GM18868 (cell line): Measurements from ENCODE around the gene GUCA1A.
"Not testable (repeated sequence)": the region's sequence is repeated elsewhere in the genome, so short reads cannot be mapped to it uniquely, and the experiment has no call there.

Experiments
- ATAC-seq: cut with Tn5 transposase; IDR thresholded peaks from one replicate; pipeline ENCODE4 v1.9.1; 2021; ENCODE audit warnings: mild to moderate bottlenecking, moderate library complexity; ENCODE audit not compliant: unreplicated experiment

The GUCA1A gene

DNA sequence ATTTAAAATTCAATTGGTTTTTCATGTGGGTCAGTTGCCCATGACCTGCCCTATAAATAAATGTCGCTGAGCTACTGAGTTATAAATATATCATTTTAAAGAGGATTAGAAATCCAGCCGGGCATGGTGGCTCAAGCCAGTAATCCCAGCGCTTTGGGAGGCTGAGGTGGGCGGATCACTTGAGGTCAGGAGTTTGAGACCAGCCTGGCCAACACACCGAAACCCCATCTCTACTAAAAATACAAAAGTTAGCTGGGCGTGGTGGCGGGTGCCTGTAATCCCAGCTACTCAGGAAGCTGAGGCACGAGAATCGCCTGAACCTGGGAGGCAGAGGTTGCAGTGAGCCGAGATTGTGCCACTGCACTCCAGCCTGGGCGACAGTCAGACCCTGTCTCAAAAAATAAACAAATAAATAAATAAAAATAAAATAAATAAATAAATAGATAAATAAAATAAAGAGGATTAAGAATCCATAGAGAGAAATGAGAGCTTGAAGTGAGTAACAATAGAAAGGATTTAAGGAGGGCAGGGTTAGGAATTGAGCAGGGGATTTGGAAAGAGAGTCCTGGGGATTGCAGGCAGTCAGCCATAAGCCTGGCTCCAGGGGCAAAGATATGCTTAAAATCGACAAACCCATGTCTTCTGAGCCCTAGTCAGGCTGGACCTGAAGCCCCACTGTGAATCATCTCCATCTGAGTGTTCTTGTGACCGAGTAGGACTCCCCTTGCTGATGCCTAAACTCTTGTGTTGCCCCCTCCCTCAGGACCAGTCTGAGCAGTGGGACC is 29.2 kb downstream of the GUCA1A start:
- not testable (repeated sequence) for ATAC-seq

GRCh38 chr6:42203183-42203582 is 30.0 kb downstream of the GUCA1A start:
- ATAC-seq = no peak

DNA sequence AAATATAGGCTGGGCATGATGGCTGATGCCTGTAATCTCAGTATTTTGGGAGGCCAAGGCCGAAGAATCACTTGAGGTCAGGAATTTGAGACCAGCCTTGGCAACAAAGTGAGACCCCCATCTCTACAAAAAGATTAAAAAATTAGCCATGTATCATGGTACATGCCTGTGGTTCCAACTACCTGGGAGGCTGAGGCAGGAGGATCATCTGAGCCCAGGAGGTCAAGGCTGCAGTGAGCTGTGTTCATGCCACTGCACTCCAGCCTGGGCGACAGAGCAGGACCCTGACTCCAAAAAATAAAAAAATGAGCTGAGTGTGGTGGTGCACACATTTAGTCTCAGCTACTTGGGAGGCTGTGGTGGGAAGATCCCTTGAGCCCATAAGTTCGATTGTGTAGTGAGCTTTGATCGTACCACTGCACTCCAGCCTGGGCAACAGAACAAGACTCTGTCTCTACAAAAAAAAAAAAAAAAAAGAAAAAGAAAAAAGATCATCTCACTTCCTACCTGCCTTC is 31.7 kb downstream of the GUCA1A start:
- ATAC-seq = no peak

DNA sequence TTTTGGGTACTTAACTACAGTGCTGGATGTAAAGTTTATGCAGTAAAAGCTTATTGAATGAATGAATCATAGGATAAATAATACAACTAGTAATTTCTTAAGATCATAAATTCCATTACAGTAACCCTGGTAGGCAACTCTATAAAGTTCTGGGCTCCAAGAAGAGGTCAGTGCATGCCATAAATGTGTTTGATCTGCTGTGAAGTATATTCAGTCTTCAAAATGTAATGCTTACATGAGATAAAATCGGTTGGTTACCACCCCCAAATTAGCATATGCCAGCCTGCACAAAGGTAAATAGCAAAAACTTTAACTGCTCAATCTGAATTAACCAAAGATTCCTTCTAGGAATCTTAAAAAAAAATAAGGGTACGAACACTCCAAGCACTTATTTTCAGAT is 34.4 kb downstream of the GUCA1A start:
- not testable (repeated sequence) for ATAC-seq

DNA sequence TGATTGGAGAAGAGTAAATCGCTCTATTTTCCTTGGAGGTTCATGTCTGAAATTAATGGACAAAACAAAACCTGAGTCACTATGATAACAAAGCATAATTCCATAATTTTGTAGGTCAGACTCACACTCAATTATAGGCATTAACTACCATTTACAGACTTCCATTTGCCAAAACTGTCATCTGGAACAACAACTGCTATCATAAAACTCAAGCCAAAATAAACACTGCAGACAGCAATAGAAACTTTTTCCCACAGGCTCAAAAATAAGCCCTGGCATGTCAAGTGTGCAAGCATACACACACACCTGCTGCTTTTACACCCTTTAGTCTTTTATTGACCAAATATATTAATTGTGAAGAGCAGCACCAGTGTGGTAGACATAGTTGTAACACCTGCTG is 37.4 kb downstream of the GUCA1A start:
- ATAC-seq = no peak

- no peak for ATAC-seq
Observed at GRCh38 chr6:42211726-42212125, 38.6 kb downstream of the GUCA1A start.

- no peak for ATAC-seq
Observed at GRCh38 chr6:42212442-42212841, 39.3 kb downstream of the GUCA1A start.

GRCh38 chr6:42216495-42216894 is 43.3 kb downstream of the GUCA1A start:
- not testable (repeated sequence) for ATAC-seq

DNA sequence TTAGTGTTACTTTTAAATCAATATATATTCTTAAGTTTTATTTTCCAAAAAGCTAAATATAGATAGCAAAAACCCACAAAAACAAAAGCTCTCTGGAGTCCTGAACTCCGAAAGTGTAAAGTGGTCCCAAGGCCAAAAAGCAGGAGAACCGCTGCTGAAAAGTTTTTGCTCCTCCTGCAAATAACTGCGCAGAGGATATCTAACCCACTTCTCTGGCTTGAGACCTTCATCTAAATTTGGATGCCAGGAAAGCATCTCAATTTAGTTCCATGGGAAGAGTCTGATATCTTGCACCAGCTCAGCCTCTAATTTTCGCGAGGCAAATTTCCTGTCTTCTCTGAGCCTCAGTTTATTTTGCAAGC is 44.0 kb downstream of the GUCA1A start:
- ATAC-seq = no peak

- ATAC-seq = peak; percentile 93
Observed at GRCh38 chr6:42217519-42218367, 44.6 kb downstream of the GUCA1A start, which contains the start of gene MRPS10. Gene MRPS10 (minus strand): TSS chr6:42217861. CDS start chr6:42217849, 12 bp downstream.

- ATAC-seq = no peak
Observed at GRCh38 chr6:42220807-42221206, 47.6 kb downstream of the GUCA1A start.

DNA sequence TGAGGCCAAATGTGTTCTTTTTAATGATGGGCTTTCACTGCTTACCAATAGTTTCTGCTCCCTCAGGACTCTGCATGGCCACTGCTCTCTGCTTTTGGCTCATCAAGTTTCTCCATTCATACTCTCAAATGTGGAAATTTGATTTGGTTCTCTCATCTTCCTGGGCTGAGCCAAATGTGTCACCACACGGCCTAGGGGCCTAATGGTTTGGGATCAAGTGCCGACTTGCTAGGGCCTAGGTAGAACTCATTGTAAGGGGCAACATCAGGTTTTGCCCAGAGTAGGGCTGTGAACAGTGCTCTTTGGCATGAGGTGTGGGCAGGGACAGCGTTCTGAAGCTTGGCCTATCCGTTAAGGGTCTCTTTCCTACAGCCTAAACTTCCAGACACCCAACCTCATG is 48.4 kb downstream of the GUCA1A start:
- no peak for ATAC-seq

DNA sequence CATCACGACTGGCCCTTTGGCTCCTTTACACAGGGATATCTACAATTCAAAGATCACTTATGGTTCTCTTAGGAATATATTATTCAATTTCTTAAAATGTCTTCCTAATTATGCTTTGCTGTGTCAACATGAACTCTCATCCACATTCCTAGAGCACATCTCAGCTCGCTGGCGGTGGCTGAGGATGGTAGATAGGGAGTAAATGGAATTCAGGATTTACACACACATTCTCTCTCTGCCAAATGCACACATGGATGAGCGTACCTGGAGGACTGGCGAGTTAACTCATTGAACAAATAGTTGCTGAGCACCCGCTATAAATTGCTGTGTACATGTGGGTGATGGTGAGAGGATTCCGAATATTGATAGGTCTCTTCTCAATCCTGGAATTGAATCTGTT is 49.3 kb downstream of the GUCA1A start:
- ATAC-seq = no peak

DNA sequence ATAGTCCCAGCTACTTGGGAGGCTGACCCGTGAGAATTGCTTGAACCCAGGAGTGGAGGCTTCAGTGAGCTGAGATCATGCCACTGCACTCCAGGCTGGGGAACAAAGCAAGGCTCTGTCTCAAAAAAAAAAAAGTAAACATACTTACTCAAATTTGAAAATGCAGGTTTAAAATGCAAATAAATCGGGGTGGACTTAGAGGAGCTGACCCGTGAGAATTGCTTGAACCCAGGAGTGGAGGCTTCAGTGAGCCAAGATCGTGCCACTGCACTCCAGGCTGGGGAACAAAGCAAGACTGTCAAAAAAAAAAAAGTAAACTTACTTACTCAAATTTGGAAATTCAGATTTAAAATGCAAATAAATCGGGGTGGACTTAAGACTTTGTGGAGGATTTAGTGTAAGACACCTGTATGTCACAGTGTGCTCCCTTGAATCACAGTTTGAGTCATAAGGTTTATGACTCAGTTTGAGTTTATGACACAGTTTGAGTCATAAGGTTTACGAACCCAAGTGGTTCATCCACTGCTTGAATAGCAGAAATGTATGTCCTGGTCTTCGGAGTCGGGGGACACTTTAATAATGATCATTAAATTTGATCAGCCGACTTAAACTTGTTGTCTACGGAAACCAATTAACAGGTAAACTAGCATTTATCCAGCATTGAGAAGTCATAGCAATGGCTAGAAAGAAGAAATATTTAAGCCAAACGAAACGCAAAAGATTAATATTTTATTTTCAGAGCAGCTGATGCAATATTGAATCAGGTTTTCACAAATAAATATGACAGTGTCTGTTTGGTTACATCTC is 51.3 kb downstream of the GUCA1A start:
- peak; percentile 94 for ATAC-seq

- no peak for ATAC-seq
Observed at GRCh38 chr6:42225029-42225339, 51.8 kb downstream of the GUCA1A start.

- no peak for ATAC-seq
Observed at GRCh38 chr6:42225419-42225818, 52.3 kb downstream of the GUCA1A start.

DNA sequence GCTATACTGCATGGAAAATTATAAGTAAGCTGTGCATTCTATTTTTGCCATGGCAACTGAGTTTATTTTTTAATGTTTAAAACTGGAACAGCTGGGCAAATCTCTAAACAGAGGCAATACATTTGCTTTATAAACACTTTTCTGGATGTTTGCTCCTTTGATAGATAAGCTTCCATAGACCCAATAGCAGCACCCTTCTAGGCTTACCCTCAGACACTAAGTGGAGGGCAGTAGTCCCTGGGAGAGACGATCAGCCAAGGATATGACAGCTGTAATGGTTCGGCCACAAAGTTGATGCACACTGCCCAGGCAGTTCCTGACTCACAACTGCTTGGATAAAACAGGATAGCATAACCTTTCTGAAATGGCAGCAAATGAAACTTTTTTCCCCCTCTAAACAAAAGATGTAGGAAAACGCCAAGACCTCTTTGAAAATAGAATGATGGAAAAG is 53.0 kb downstream of the GUCA1A start:
- ATAC-seq = no peak

DNA sequence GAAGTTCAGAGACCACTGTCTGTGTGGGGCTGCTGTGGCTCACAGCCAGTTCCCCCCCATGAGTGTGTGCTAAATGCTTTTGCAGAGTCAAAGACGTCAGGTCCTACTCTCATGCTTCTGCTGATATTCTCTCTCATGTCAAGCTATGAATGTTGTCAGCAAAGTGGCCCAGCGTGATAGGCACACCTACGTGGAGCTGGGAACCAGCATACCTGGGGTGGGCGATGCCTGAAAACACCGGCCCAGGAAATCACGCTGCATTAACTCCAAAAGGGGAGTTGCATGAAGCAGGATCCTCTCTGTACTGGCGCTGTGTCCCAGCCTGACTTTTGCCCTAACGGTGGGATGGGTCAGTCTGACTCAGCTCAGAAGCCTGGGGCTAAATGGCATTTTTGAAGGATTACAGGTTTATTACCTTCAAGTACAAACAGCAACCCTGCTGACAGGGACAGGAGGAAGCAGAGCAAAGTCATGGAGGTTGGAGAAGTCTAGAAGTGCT is 53.5 kb downstream of the GUCA1A start:
- no peak for ATAC-seq

GRCh38 chr6:42227173-42227850 is 54.1 kb downstream of the GUCA1A start:
- no peak for ATAC-seq

- ATAC-seq = no peak
Observed at GRCh38 chr6:42228305-42228704, 55.1 kb downstream of the GUCA1A start.
